Measurements from ENCODE around the gene ELL2.

DNA sequence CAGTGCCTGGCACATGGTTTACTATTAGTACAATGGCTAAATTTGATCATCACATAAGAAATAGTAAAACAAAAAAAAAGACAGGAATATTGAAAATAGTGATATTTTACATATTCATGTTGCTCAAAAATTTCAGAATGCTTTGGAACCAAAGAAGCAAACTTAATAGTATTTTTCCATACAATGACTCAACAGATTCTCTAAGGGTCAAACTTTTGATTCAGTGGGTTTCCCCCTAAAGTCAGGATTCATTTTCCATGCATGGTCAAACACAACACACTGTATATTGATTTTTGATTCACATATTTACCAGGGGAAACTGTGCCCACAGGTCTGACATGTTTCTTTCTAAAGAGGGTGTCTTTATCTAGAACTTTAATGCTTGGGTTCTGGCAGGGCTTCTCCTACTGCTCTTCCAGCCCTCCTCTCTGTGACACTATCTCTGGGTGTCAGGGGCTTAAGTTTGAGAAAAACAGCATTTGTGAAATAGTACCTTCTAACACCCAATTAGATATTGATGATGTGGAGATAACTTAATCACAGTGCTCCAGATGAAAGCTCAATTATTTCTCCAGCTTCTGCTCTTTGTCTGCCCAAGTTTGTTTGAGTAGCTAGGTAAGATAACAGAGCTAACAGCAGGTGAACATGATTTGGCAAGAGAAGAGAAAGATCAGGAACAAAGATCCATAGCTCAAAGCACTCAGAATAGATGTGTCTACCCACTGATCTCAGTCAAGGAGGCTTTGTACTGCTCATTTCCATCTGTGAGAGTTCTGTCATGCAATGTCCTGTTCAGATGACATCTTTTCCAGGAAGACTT, 35.5 kb upstream of the ELL2 start:
- TF ChIP-seq POLR2AphosphoS5 (IDR thresholded peaks at IDR 0.05) (no peak), POLR2A (IDR thresholded peaks at IDR 0.05) (no peak)
- TF ChIP-seq, protein P1, sequence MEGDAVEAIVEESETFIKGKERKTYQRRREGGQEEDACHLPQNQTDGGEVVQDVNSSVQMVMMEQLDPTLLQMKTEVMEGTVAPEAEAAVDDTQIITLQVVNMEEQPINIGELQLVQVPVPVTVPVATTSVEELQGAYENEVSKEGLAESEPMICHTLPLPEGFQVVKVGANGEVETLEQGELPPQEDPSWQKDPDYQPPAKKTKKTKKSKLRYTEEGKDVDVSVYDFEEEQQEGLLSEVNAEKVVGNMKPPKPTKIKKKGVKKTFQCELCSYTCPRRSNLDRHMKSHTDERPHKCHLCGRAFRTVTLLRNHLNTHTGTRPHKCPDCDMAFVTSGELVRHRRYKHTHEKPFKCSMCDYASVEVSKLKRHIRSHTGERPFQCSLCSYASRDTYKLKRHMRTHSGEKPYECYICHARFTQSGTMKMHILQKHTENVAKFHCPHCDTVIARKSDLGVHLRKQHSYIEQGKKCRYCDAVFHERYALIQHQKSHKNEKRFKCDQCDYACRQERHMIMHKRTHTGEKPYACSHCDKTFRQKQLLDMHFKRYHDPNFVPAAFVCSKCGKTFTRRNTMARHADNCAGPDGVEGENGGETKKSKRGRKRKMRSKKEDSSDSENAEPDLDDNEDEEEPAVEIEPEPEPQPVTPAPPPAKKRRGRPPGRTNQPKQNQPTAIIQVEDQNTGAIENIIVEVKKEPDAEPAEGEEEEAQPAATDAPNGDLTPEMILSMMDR (IDR thresholded peaks at IDR 0.05), result no peak
